Activated CD8-positive, alpha-beta memory T cell treated with anti-CD3 and anti-CD28 coated beads for 1 hour (primary cell): ENCODE data around the gene FAM8A1.

ENCODE experiments used
- DNase-seq, 2 donors: peaks; one replicate each; pipeline ENCODE4 v3.0.0-alpha.2; 2020; ENCODE audit warnings: low read depth in 1 of 2; ENCODE audit errors: extremely low read depth in 1 of 2

Gene FAM8A1

DNA sequence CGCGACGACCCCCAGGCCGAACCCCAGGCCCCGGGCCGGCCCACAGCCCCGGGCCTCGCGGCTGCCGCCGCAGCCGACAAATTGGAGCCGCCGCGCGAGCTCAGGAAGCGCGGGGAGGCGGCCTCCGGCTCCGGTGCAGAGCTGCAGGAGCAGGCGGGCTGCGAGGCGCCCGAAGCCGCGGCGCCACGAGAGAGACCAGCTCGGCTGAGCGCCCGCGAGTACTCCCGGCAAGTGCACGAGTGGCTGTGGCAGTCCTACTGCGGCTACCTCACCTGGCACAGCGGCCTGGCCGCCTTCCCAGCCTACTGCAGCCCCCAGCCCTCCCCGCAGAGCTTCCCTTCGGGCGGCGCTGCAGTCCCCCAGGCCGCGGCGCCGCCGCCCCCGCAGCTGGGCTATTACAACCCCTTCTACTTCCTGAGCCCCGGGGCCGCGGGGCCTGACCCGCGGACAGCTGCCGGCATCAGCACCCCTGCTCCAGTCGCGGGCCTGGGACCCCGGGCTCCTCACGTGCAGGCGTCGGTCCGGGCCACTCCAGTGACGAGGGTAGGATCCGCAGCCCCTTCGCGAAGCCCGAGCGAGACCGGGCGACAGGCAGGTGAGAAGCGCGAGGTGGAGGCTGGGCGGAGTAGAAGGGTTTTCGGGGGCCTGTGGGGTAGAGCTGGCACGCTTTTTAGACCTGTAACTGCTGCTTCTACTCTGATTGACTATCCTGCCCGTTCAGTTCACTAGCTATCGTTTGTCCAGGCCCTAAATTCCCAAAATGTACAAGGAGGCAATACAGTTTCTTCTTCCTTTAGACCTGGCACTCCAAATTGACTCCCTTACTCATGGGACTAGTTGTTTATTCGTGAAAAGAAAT is 654 bp downstream of the FAM8A1 start:
- peak in 1 of 2 donors; percentile 25 for DNase-seq

DNA sequence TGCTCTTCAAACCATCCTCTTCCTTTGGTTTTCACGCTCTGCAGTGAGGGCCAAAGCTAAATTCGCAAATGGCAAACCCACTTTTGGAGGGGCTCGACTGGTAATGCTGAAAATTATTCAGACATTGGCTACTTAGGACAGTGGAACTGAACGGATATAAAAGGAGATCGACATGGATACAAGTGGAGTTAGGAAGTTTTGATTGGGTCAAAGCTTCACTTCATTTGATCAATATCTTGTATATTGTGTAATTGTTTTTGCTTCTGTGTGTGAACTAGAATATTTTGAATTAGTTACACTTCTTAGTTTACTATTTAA is 1.2 kb downstream of the FAM8A1 start:
- DNase-seq = no peak

DNA sequence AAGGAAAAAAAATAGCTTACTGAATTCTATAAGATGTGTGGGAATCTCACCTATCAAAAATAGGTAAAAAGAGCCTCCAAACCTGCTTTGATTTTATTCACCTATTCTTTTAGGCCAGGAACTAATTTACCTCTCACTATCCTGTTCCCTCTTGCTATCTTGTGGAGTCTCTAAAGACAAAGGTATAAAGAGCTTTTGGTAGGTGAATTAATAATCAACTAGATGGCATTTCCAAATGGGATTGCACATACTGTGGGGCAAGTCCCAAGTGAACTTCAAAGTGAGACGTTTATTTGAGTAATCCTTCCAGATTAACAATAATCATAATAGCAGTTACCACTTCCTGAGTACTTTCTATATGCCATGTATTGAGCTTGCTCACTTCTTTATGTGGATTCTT is 2.8 kb downstream of the FAM8A1 start:
- DNase-seq = no peak

DNA sequence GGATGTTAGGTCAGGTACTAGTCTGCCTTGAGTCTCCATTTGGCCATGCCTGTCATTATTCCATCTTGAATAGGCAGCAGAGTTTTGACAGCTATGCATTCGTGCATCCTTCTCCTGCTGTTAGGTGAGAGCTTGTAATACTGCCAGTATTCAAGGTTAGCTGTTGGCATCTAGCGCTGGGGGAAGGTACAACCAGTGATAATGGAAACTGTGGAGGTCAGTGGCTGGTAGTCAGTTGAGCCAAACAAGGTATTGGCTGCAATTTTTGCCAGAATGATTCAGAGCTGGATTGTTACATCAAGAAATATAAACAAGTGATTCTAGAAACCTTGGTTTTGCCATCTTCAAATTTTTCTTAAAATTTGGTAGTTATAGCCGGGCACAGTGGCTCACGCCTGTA is 6.5 kb downstream of the FAM8A1 start:
- no peak for DNase-seq

DNA sequence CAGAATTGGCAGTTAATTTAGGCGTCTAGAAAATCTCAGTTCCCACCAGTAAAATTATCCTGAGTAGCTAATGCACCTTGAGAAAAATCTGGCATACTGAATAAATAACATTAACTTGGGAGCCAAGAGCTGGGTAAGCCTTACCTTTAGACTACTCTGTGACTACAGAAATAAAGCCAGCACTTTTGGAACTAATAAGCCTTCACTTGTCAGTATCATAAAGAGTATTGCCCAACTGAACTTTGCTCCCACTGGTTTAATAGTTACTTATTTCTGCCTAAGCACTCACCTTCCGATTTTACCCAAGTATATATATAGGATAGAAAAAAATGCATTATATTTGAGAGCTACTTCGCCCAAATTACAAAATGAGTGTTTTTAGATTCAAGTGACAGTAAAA is 10.7 kb downstream of the FAM8A1 start:
- no peak for DNase-seq

DNA sequence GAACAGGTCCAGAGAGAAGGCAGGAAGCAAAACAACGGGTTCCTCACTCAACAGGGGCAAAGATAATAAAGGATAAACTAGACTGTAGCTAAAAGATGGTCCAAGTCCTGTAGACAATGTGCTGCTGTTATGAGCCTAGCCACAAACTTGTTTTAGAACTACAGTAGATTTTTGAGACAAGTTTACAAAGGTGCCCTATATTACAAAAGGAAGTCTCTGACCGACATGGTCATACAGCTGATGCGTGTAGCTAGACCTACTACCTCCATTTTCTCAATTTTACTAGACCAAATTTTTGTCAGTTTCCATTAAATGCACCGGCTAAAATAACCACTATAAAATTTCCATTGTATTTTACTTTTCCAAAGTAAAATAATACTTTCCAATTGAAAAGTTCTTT is 11.9 kb downstream of the FAM8A1 start:
- DNase-seq = no peak

DNA sequence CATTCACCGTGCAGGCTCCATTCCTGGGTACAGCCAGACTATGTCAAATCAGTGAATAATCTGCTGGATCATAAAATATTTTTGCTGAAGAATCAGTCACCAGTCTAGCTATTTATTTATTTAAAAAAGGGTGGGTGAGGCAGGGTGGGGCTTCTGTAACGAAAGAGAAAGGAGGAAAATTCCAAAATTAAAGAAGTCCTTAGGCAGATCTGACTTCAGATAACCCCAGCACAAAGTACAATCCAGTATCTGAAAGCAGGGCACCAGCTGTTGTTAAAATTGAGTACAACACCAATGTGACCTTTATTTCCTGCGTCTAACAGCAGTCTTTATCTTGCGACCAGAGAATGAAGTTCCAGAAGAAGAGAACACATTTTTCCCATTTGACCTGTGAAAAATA is 15.7 kb downstream of the FAM8A1 start:
- DNase-seq = no peak

DNA sequence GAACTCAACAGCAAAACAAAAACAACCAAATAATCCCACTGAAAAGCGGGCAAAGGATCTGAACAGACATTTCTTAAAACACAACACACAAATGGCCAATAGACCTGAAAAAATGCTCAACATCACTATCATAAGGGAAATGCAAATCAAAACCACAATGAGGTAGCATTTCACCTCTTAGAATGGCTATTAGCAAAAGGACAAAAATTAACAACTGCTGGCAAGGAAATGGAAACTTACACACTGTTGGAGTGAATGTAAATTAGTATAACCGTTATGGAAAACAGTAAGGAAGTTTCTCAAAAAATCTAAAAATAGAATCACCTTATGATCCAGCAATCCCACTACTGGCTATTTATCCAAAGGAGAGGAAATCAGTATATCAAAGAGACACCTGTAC is 20.9 kb downstream of the FAM8A1 start:
- DNase-seq = no peak

DNA sequence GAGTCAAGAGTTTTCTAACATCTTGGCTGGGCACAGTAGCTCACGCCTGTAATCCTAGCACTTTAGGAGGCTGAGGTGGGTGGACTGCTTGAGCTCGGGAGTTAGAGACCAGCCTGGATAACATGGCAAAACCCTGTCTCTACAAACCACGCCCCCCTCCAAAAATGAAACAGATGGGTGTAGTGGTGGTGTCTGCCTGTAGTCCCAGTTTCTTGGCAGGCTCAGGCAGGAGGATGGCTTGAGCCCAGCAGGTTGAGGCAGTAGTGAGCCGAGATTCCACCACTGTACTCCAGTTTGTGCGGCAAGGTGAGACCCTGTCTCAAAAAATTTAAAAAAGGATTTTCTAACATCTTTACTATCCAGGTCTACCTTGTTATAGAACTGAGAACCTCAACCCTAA is 22.0 kb downstream of the FAM8A1 start:
- no peak for DNase-seq

DNA sequence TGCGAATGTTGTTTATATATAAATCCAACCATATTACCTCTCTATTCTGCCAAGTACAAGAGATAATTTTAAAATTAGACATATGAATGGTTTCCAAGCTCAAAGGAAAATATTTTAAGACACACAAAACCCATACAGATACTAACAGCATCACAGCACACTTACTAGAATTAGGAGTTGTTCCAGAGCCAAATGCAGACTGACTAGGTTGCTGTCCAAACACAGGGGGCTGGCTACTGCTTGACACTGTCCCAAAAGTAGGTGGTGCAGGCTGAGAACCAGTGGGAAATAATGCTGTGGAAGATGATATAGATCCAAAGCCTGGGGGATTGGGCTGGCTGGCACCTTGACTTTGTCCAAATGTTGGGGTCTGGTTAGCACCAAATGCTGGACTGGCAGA is 24.3 kb downstream of the FAM8A1 start:
- no peak for DNase-seq

DNA sequence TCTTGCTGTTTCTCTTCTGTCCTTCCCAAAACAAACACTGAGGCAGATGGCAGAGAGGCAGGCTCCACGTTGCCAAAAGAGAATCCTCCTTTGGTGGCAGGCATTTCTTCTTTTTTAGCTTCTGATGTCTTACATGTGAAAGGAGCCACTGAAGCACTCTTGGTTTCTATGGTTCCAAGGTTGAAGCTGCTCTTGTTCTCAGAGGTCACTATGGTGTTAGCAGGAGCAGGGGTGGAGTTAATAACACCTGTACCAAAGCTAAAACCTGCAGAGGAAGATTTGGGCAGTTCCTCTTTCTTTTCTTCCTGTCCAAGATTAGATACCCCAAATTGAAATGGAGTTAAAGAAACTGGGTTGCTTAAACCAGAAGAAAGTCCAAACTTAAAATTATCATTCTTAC is 28.8 kb downstream of the FAM8A1 start:
- no peak for DNase-seq

DNA sequence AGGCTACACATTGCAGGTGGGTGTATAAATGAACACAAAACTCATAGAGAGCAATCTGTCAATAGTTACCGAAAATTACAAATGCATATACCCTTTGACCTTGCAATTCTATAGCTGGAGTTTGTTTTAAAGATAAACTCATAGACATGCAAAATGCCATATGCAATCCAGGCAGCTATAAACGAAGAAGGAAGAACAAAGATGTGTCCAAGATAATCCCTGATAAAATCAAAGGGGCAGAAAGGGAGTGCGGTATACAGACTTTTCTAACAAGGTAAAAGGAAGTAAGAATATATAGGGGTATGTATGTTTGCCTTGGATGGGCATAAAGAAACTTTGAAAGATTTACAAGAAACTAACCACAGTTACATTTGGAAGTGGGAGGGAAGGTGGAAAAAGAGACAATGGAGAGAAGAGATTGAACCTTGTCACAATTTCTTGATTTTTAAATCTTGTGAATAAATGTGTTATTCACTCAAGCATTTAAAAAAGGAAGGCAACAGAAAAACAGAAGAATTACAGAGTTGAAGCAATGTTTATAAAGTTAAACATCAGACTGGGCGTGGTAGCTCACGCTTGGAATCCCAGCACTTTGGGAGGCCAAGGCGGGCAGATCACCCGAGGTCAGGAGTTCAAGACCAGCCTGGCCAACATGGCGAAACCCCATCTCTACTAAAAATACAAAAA is 29.9 kb downstream of the FAM8A1 start:
- no peak for DNase-seq

DNA sequence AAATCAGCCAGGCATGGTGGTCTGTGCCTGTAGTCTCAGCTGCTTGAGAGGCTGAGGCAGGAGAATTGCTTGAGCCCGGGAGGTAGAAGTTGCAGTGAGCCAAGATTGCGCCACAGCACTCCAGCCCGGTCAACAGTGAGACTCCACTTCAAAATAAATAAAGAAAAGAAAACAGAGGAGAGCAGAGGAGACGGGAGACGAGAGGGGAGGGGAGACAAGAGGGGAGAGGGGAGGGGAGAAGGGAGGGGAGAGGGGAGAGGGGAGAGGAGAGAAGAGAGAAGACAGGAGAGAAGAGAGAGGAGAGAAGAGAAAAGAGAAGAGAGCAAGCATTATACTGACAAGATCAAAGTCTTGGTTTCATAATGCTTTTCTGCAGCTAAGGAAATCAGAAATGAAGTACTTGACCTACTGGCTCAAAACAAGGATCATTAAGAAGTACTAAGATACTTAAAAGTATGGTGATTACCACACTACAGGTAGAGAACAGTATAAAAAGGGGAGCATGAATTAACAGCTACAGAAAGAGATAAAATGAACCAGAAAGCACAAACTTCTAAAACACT is 30.5 kb downstream of the FAM8A1 start:
- no peak for DNase-seq

DNA sequence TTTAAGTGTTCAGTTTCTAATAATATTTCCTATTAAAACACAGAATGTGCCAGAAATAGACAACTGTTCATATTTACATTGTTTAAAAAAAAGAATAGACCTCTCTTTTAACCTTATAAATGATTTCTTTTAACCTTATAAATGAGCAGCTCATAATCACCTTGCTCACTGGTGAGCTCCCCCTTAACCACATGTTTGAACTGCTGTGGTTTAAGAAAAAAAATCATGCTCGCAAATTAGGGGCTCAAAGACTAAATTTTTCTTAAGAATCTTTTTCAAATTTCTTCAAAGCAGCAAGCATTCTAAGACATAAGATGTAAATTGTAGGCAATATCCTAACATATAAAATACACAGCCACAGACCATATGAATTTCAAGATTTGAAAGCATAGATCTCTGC is 32.8 kb downstream of the FAM8A1 start:
- no peak for DNase-seq

DNA sequence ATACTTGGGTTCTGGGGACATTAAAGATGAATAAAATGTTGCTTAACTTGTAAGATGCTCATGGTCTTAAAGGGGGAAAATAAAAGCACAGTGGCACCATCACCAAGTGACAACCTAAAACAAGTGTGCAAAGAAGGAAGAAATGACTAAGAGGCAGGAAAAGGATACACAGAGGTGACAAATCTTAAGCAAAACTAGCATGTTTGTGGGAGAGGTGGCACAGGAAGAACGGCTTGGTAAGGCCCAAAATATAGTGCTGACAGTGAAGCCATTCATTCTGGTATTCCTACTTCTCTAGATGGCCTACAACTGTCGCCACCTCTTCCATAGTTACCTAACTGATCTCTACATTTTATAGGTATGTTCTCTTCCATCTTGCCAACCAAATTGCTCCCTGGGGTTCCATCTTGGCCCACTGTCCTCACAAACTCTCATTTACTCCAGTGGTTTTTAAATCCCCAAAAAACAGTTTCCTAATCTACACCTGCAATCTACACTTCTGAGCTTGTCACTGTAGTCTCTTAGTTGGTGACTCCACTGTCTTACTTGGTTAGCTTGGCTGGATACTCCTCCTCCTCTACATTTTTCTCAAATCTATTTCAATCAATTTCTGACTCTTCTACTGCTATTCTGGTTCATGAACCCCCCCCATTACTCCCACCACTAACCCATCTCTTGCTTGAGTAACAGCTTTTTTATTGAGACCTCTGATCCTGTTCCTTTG is 33.5 kb downstream of the FAM8A1 start:
- no peak for DNase-seq

DNA sequence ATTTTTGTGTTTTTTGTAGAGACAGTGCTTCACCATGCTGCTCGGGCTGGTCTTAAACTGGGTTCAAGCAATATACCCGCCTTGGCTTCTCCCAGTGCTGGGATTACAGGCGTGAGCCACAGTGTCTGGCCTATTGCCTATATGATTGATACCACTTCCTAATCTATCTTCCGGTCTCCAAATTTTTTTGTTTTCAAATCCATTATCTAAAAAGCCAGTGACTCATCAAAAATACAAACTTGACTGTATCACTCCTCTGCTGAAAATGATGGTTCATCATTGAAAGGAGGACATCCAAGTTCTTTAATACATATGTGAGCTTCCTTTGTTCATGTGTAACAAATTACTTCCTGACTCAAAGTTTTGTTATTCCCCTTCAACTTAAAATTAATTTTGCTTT is 35.5 kb downstream of the FAM8A1 start:
- DNase-seq = no peak

DNA sequence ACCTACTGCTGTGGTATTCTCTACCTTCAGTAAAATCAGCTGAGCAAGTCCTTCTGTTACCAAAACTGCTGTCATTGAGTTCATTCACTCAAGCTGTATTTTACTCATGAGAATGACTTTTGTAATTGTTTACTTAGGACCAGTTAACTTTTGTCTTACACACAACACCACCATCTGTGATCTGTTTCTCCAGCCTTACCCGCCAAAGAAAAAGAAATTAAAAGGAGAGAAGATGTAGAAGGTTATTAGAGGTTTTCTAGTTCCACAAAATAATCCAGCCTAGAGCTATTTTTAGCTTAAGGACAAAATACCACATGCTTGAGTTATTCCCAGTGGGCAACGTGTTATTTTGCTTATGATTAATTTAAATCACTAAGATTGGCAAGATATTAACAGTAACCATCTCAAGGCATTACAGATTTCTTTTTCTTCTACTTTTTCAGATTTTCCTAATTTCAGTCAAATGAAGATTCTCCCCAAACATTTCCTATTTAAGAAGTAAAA is 38.2 kb downstream of the FAM8A1 start:
- no peak for DNase-seq

DNA sequence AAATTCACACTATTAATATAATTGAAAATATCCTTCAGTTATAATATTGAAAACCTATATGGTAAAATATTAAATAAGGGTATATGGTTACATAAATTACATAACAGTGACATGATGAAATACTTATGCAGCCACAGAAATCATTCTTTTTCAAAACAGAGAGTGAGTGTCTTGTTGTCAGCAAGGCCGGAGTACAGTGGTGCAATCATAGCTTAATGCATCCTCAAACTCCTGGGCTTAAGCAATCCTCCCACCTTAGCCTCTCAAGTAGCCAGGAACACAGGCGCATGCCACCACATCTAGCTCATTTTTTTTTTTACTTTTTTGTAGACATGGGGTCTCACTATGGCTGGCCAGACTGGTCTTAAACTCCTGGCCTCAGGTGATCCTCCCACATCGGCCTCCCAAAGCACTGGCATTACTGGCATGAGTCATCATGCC is 40.4 kb downstream of the FAM8A1 start:
- no peak for DNase-seq

DNA sequence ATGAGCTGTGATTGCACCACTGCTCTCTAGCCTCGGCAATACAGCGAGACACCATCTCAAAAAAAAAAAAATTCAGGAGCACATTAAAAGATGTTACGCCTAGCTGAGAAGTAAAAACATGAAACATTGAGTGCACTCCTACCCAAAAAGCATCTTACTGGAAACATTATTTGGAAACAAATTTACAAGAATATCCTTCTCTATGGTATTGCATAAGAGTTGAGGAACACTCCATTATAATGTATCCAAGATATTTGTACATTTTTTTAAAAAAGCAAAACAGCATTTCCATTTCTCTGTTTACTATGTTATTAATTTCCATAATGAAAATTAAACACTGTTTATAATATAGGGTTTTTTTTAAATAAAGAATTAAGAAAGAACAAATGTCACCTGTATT is 48.6 kb downstream of the FAM8A1 start:
- DNase-seq = no peak

DNA sequence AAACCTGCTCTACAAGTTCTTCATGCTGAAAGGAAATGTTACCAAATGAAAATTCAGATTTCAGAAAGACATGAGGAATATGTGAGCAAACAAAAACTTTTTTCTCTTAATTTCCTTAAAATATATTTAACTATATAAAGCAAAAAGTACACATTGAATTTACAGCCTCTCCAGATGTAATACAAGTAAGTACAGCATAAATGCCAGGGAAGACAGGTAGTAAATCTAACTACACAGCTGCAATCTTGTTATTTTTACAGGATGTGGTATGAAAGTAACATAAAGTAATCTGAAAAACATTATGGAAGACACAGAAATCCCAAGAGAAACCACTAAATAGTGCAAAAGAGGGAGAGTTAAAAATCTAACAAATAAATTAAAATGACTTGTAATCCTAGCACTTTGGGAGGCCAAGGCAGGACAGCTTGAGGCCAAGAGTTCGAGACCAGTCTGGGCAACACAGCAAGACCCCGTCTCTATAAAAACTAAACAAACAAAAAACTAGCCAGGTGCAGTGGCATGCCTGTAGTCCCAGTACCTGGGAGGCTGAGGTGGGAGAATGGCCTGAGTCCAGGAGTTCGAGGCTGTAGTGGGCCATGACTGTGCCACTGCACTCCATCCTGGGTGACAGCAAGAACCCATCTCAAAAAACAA is 50.7 kb downstream of the FAM8A1 start:
- no peak for DNase-seq
